Stimulated activated CD8-positive, alpha-beta memory T cell treated with anti-CD3 and anti-CD28 coated beads, Interleukin-4, amount 100 ng/mL, for 48 hours (primary cell): Measurements from ENCODE around the gene GALNT2.

ENCODE experiments used
- DNase-seq: peaks from one replicate; pipeline ENCODE4 v3.0.0-alpha.2; 2020

GALNT2 gene

GRCh38 chr1:230171356-230172015, 104.4 kb downstream of the GALNT2 start:
- no peak for DNase-seq

DNA sequence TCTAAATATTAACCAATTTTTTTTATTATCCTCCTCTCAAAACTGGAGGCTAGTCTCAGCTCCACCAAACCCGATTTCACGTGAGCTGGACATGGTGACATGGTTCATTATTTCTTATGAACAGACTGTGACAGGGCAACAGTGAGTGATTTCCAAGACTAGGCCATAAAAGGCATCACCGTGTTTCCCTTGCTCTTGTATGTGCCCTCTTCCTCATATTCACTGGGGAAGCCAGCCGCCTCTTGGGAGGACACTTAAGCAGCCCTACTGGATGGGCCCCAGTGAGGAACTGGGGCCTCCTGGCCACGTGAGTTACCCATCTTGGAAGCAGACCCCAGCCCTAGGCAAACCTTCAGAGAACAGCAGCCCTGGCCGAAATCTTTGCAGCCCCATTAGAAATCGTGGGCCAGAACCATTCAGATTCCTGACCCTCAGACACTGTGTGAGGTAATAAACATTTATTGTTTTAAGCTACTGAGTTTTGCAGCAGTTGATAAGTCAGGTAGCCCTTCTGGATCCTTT, 105.0 kb downstream of the GALNT2 start:
- peak; percentile 10 for DNase-seq

DNA sequence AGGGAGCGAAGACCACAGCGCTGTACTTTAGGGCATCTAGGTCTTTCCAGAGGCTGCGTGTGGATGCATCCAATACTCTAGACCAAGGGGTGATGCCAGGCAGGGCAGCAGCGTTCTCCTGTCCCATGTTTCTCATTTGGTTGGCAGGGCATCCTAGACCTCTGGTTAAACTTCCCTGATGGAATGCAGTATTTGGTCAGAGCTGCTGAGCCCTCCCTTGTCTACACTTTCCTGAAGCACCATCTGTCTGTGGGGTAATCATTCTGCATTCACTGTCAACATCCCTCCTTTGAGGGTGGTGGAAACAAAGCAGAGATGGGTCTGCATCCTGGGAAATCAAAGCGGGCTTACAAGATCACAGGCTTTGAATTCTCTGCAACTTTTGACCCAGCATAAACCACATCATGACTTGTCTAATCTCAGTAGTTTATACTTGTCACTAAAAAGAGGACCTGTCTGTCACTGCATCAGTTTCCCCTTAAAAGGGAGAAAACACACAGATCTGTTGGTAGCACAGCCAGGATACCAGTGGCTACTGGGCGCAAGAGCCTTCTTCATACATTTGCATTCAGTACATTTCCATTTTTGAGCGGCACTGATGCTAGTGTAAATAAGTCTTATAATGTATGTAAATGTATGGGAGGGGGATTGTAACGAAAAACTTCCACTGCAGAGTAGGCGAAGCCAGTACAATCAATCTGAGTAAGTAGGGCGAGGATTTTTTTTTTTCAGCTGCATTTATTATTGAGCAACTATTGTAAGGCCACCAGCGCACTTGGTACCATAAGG, 106.3 kb downstream of the GALNT2 start:
- no peak for DNase-seq

DNA sequence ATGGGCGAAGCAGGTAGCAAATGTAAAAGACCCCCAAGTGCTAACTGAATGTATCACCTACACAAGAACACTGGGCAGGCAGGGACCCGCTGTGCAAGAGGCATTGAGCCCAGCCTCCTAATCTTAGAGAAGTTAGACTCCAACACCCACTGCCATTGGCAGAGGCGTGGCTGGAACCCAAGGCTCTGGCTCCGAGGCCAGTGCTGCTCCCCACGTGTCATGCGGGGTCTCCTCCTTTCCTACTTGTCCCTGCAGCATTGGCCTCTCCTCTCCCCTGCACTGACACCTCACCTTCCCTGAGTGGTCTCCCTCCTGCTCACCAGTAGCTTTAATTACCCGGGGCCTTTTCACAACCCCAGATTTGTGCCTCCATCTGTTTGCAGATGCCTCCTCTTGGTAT, 107.0 kb downstream of the GALNT2 start:
- peak; percentile 9 for DNase-seq

- peak; percentile 11 for DNase-seq
Observed at GRCh38 chr1:230174471-230175162, 107.6 kb downstream of the GALNT2 start.

DNA sequence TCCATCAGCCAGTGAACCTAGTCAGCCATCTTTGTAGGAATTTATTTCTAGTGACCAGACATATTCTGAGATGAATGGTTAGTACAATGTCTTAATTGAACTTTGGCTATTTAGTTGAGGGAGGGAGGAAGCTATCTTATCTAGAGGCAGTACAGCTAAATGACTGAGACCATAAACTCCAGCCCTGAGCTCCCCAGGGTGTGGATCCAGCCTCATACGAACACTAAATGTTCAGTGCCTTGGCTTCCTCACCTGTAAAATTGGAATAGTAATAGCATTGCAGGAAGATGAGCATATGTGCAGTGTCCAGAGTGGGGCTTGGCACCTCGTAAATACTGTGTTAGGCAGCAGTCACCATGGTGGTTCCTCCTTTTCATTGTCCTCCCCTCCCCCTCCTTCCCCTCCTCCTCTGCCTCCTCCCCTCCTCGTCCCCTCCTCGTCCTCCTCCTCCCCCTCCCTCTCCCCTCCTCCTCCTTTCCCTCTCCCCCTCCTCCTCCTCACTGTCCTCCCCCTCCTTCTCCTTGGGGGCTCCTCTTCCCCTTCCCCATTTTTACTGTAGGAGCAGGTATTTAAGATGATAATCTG, 108.2 kb downstream of the GALNT2 start:
- DNase-seq = peak; percentile 13

DNA sequence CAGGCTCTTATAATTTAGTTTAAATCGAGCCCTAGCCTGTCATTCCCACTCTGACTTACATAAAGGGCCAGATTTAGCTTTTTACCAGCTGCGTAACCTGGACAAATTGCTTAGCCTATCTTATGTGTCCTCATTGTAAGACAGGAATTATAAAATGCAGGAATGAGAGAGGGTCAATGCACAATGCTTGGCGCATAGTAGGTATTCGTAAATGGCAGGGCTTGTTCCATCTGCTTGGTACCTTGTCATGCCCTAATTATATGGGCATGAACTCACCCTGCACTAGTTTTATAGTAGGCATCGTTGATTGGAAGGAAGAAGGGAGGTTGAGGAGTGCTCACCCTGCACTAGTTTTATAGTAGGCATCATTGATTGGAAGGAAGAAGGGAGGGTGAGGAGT, 108.8 kb downstream of the GALNT2 start:
- no peak for DNase-seq

DNA sequence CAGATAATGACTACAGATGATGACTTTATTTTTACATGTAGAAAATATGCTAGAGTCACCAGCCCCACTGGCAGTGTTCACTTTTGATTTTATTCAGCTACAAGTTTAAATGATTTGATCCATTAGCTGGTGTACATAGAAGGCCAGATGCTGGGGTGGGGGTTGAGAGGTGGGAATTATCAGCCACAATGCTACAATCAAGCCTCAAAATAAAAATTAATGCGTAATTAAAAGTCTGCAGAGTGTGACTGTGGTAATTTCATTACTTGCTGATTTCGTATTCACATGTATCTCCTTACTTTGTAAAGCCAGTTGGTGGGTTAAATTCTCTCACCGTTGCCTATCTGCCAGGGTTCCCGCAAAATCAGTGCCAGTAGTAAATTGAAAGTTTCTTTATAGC, 109.3 kb downstream of the GALNT2 start:
- DNase-seq = no peak

DNA sequence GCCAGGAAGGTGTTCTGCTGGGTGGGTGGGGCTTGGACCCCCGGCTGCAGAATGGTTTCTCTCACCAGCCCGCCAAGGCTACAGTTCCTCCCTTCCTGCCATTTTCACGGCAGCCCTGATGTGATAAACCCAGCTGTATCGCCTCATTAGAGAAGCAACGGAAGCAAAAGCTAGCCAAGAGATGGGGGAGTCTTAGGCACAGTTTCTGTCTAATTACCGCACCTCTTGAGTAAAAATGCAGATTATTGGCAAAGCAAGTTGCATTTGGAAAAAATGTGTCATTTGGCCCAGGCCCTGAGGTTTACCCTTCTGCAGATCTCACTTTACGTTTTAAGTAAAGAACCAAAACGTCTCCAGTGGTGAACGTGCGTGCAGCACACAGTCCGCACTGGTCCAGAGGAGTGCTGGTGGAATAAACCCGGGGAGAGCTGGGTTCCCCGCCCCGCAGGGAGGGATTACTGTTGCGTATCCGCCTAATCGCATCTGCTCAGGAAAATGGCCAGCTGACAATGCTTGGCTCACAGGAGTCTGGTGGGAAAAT, 109.9 kb downstream of the GALNT2 start:
- no peak for DNase-seq

GRCh38 chr1:230179249-230179648, 112.2 kb downstream of the GALNT2 start:
- DNase-seq = no peak

- no peak for DNase-seq
Observed at GRCh38 chr1:230185076-230186001, 118.3 kb downstream of the GALNT2 start.

DNA sequence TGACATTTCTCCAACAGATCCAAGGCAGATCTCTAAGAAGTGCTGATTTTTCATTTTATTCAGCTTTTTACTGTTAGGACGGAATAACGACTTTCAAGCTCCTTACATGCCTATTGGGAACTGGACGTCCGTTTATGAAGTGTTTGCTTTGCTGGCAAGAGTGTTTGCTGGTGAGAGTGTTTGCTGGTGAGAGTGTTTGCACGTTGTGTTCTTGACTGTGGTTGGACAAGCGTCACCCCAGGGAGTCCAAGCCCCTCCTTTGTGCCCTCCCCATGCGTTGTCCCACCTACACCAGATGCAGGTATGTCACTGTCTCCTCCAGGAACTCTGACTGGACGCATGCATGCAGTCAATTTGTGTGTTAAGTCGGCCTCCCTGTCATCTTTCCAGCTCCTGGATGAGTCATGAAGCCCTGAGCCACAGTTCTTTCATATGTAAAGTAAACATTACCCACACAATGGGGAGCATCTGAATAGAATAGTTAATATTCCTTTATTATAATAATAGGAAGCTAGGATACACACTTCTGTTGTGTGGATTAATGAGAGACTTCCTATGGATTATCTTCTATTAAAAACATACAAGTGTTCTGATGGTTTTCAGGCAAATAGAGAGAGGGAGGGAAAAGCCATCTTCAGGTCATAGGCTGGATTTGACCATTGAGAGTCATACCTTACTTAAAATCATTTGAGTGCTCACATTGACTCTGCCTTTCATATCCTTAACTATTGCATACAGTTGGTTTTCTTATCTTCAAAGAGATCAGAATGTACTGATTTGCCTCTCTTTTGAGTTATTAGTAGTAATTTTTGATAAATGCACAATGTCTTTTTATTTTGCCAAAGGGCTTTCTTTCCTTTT, 119.2 kb downstream of the GALNT2 start:
- peak; percentile 47 for DNase-seq

- no peak for DNase-seq
Observed at GRCh38 chr1:230186874-230187273, 119.8 kb downstream of the GALNT2 start.

DNA sequence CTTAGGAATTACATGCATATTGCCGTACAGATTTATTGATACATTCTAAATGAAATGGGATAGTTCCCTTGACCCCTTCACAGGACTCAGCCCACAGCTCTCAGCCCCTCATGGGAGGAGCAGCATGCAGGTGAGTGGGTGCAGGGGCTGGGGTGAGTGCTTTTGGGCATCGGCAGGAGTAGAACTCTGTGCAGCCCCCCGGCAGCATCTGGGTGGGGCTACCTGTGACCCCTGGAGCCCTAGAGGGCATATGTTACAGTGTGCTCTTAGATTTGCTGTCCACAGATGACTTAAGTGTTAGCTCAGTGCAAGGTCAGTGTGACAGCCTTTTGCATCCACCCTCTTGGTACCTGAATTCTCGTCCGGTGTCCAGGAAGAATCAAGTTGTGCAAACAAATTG, 120.3 kb downstream of the GALNT2 start:
- no peak for DNase-seq

- DNase-seq = no peak
Observed at GRCh38 chr1:230188826-230189225, 121.8 kb downstream of the GALNT2 start.

GRCh38 chr1:230189341-230189740, 122.3 kb downstream of the GALNT2 start:
- no peak for DNase-seq

DNA sequence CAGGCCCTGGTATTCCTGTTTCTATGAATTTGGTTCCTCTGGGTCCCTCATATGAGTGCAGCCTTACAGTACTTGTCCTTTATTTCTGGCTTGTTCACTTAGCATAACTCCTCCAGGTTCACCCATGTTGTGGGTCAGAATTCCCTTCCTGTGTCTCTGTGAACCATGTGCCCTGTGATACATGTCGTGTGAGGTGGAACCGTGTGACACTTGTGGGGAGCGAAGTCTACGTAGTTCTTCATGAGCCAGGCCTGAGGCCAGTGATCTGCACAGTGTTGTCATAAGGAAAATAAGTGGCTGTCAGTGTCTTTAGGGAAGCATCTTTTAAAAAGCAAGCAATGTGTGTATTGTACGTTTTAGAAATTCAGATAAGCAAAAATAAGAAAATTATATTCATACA, 122.8 kb downstream of the GALNT2 start:
- no peak for DNase-seq

DNA sequence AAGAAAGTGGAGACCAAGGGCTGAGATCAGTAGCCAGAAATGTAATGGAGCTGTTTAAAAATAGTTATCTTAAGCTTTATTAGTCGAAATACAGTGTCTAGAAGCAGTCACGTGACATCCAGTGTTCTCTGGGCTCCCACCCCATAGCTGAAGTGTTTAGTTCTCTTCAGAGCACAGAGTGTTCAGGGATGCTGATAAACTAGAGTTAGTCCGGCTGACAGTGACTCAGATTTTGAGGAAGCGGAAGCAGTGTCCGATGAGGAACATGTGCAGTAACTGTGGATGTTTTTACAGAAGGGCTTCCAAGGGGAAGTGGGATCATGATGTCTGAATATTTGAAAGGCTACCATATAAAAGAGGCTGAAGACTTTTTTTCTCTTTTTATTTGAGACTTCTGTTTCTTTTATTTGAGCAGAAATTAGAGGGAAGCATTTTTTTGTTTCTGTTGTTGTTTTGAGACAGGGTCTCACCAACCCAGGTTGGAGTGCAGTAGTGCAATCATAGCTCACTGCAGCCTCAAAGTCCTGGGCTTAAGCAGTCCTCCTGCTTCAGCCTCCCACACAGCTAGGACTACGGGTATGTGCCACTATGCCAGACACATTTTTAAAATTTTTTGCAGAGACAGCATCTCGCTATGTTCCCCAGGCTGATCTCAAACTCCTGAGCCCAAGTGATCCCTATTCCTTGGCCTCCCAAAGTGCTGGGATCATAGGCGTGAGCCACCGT, 124.2 kb downstream of the GALNT2 start:
- no peak for DNase-seq

DNA sequence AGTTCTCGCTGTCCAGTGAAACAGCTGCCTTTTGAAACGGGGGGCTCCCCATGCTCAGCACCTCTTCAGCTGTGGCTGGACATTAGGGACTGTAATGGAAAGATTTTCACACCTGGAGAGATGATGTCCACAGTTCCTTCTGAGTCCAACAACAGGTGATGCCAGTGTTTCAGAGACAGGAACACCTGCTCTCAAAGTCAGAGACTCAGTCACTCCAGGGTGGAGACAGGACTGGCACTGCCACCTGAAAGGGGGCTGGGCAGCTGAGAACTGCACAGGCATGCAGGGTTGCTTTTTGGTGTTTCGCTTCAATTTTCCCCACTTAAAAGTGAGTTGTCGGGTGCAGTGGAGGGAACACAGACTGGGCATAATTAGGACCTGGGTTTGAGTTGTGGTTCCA, 124.8 kb downstream of the GALNT2 start:
- no peak for DNase-seq

DNA sequence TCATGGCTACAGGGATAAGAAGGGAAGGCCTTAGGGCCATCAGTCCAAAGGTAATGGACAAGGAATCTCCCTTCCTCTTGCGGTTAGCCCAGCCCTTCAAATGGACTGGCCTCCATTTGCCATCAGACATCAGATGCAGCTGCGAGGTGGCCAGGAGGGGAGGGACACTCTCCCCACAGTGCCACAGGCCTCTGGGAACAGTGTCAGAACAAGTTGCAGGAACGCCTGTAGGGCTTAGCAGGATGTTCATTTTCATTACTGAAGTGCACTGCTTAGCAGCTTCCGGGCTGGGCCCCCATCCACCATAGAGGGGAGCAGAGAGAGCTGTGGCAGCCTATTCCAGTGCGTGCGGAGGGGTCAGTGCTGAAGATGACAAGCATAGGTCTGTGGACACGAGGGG, 127.5 kb downstream of the GALNT2 start:
- DNase-seq = no peak
